Sigmoid colon (tissue), 7 donors: Measurements from ENCODE around the gene PLXNB1. TPM values are rescaled to one million over a fixed set of nuclear protein-coding genes. Genes with fewer than 3 reads are reported as not detected.

Source experiments
- DNase-seq: peaks from one replicate; pipeline ENCODE4 v3.0.0-alpha.2; 2019
- H3K27ac ChIP-seq, 4 donors: fragments of 200-600 bp; sonication (generic); one replicate each; pipeline ENCODE4 v1.5.1; 2016 to 2019; ENCODE audit warnings: mild to moderate bottlenecking in 1 of 4
- H3K27me3 ChIP-seq, 3 donors: fragments of 200-600 bp; sonication (generic); one replicate each; pipeline ENCODE4 v1.5.1; 2019; ENCODE audit warnings: mild to moderate bottlenecking in 1 of 3
- H3K36me3 ChIP-seq, 4 donors: fragments of 200-600 bp; sonication (generic); one replicate each; pipeline ENCODE4 v1.5.1; 2016 to 2019
- H3K4me1 ChIP-seq, 4 donors: fragments of 200-600 bp; sonication (generic); one replicate each; pipeline ENCODE4 v1.5.1; 2017 to 2019
- H3K4me3 ChIP-seq, 4 donors: fragments of 200-600 bp; sonication (generic); one replicate each; pipeline ENCODE4 v1.5.1; 2017 to 2019; ENCODE audit warnings: mild to moderate bottlenecking in 2 of 4, moderate library complexity in 1 of 4
- H3K9me3 ChIP-seq, 4 donors: fragments of 200-600 bp in 3 of 4; sonication (generic) in 3 of 4; one replicate each; pipeline versions ENCODE4 v1.5.1 to v1.6.1; 2013 to 2019
- CTCF ChIP-seq, 4 experiments: fragments of 450-650 bp in 3 of 4; fragments of 200-600 bp in 1 of 4; IDR thresholded peaks; one replicate each; pipeline ENCODE4 v1.5.1; 2016 to 2019; ENCODE audit warnings: antibody characterized with exemption in 4 of 4, mild to moderate bottlenecking in 3 of 4, moderate library complexity in 2 of 4
- EP300 ChIP-seq, 4 donors: sonication (generic); formaldehyde crosslinking; IDR thresholded peaks; one replicate each; pipeline ENCODE4 v1.6.1; 2017; ENCODE audit warnings: antibody characterized with exemption in 4 of 4
- POLR2A ChIP-seq, 2 donors: fragments of 450-650 bp; IDR thresholded peaks; one replicate each; pipeline ENCODE4 v1.6.1; 2016; ENCODE audit warnings: antibody characterized with exemption in 2 of 2, mild to moderate bottlenecking in 2 of 2, moderate library complexity in 2 of 2
- POLR2AphosphoS5 ChIP-seq, 4 donors: sonication (generic); formaldehyde crosslinking; IDR thresholded peaks; one replicate each; pipeline ENCODE4 v1.6.1; 2017; ENCODE audit warnings: antibody characterized with exemption in 4 of 4
- WGBS, 2 donors: extraction: QIAGEN DNeasy Blood & Tissue Kit; methylation state at CpG; one replicate each; pipeline ENCODE4 v1.1.7; 2013; 5-methylcytosine and 5-hydroxymethylcytosine counted together
- intact Hi-C: fragments of 100-400 bp; cut with DNase I; formaldehyde crosslinking; loops from one replicate; pipeline ENCODE4 v1.15.1; 2023
- polyA plus RNA-seq, 3 donors: library from polyadenylated mRNA; stranded (reverse); fragments of 200-250 nt; gene quantifications; one replicate each; pipeline ENCODE4 v1.2.3, GENCODE V29; 2013
- total RNA-seq, 4 donors: library from RNA; depleted of rRNA; stranded (reverse); fragments of >200 nt; gene quantifications; one replicate each; pipeline ENCODE4 v1.1.0, GENCODE V29; 2016
- donor health status: healthy with polysubstance abuse.
- donor health status: Bipolar disorder and iron deficiency.
- donor health status: healthy.

The PLXNB1 gene
- total and polyA plus RNA-seq, 7 donors, result 10.2 to 162 (median 65.7) TPM

GRCh38 chr3:48371651-48372376, 58.1 kb downstream of the PLXNB1 start, which contains the start of gene FBXW12:
TSS of gene FBXW12 (plus strand) at chr3:48372219. CDS start at chr3:48372768, 549 bp downstream.
- intact Hi-C loops, result no loop called here
- 89 to 92% methylated on average over 11 of the region's 11 CpGs for WGBS, 2 donors
- no peak within 1 kb of the TSS for H3K27ac ChIP-seq
- no peaks in the 10 kb centered on the region for H3K9me3 ChIP-seq
- TF ChIP-seq EP300 (IDR thresholded peaks at IDR 0.05), result no peak
- H3K4me3 ChIP-seq, result no peak within 1 kb of the TSS
- no peaks in the 10 kb centered on the region for H3K27me3 ChIP-seq
- no peak for DNase-seq
- H3K36me3 ChIP-seq, result no peaks in the 10 kb centered on the region
- H3K4me1 ChIP-seq, result no peaks in the 10 kb centered on the region

- TF ChIP-seq POLR2A (IDR thresholded peaks at IDR 0.05), result no peak
- no peak for TF ChIP-seq EP300 (IDR thresholded peaks at IDR 0.05)
- no peak for TF ChIP-seq POLR2AphosphoS5 (IDR thresholded peaks at IDR 0.05)
- no peak for TF ChIP-seq CTCF (IDR thresholded peaks at IDR 0.05)
- Histone ChIP-seq H3K27ac (no peak overlapping the region), H3K27me3 (no peaks in the 10 kb centered on the region), H3K4me1 (no peaks in the 10 kb centered on the region), H3K4me3 (no peak overlapping the region), H3K36me3 (no peaks in the 10 kb centered on the region), H3K9me3 (no peaks in the 10 kb centered on the region)
- intact Hi-C loops, result no loop called here
- 85 to 88% methylated on average over 7 of the region's 7 CpGs for WGBS, 2 donors
- DNase-seq, result no peak
Observed at GRCh38 chr3:48370333-48370713, 59.6 kb downstream of the PLXNB1 start.

GRCh38 chr3:48369693-48370332, 60.1 kb downstream of the PLXNB1 start:
- WGBS, 2 donors, result 27 to 61% methylated on average over 7 of the region's 7 CpGs
- Histone ChIP-seq H3K4me1 (no peaks in the 10 kb centered on the region), H3K27me3 (no peaks in the 10 kb centered on the region), H3K36me3 (no peaks in the 10 kb centered on the region), H3K4me3 (no peak overlapping the region), H3K27ac (no peak overlapping the region), H3K9me3 (no peaks in the 10 kb centered on the region)
- intact Hi-C loops, result no loop called here
- TF ChIP-seq POLR2AphosphoS5 (IDR thresholded peaks at IDR 0.05) (no peak), CTCF (IDR thresholded peaks at IDR 0.05) (no peak), POLR2A (IDR thresholded peaks at IDR 0.05) (no peak), EP300 (IDR thresholded peaks at IDR 0.05) (no peak)
- no peak for DNase-seq

DNA sequence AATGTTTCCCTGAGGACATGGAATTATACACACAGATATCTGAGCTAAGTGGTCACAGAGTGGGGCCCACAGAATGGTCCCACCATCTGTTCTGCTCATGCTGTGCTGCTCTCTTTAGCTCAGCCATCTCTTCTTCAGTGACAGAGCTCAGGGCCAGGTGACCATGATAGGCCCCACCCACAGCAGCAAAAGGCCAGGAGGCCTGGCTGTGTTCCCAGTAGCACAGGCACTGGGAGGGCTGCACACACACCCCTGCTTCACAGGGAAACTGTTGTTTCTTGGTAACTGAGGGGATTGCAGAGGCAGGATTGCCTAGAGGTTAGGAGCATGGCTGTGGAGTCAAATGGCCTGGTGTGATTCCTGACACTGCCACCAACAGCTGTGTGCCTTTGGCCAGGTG, 62.7 kb downstream of the PLXNB1 start:
- H3K4me1 ChIP-seq, result no peaks in the 10 kb centered on the region
- H3K9me3 ChIP-seq, result no peaks in the 10 kb centered on the region
- H3K27ac ChIP-seq, result no peak overlapping the region
- no peaks in the 10 kb centered on the region for H3K36me3 ChIP-seq
- TF ChIP-seq POLR2A (IDR thresholded peaks at IDR 0.05), result no peak
- no peak for TF ChIP-seq POLR2AphosphoS5 (IDR thresholded peaks at IDR 0.05)
- no peak for TF ChIP-seq CTCF (IDR thresholded peaks at IDR 0.05)
- no peak for TF ChIP-seq EP300 (IDR thresholded peaks at IDR 0.05)
- intact Hi-C loops, result no loop called here
- DNase-seq, result no peak
- no peak overlapping the region for H3K4me3 ChIP-seq
- H3K27me3 ChIP-seq, result no peaks in the 10 kb centered on the region

- DNase-seq, result no peak
Observed at GRCh38 chr3:48364840-48365239, 65.0 kb downstream of the PLXNB1 start.

More at GRCh38 chr3:48364840-48365239, 65.0 kb downstream of the PLXNB1 start:
- H3K4me1 ChIP-seq, result no peaks in the 10 kb centered on the region
- H3K27ac ChIP-seq, result no peak overlapping the region
- intact Hi-C loops, result no loop called here
- 80 to 85% methylated on average over 1 of the region's 1 CpG for WGBS, 2 donors
- no peak for TF ChIP-seq CTCF (IDR thresholded peaks at IDR 0.05)
- no peak for TF ChIP-seq EP300 (IDR thresholded peaks at IDR 0.05)
- TF ChIP-seq POLR2AphosphoS5 (IDR thresholded peaks at IDR 0.05), result no peak
- TF ChIP-seq POLR2A (IDR thresholded peaks at IDR 0.05), result no peak
- H3K27me3 ChIP-seq, result no peaks in the 10 kb centered on the region
- no peaks in the 10 kb centered on the region for H3K9me3 ChIP-seq
- no peak overlapping the region for H3K4me3 ChIP-seq
- no peaks in the 10 kb centered on the region for H3K36me3 ChIP-seq
